B cell (primary cell): ENCODE data around the gene ANO2. TPM values are rescaled to one million over a fixed set of nuclear protein-coding genes. Genes with fewer than 3 reads are reported as not detected.

Experiments
- ATAC-seq: fragments of 200-7000 bp; cut with Tn5 transposase; one replicate; pipeline ENCODE4 v1.10.0; 2021; ENCODE audit warnings: low read depth, mild to moderate bottlenecking, moderate number of reproducible peaks, moderate library complexity
- CTCF ChIA-PET: fragments of 350-600 bp; sonication (Branson Sonifier 250); formaldehyde crosslinking; loops from one replicate; lab custom pipeline; 2021; ENCODE audit warnings: antibody characterized with exemption, inconsistent platforms; lab: Charles Lee
- POLR2A ChIA-PET: fragments of 350-600 bp; sonication (Branson Sonifier 250); formaldehyde crosslinking; loops from one replicate; lab custom pipeline; 2021; ENCODE audit warnings: antibody characterized with exemption; lab: Charles Lee
- DNase-seq: peaks from one replicate; pipeline ENCODE4 v3.0.0; 2013
- H2AFZ ChIP-seq: 2 replicates; pipeline ENCODE4 v1.6.1; 2012; ENCODE audit warnings: mild to moderate bottlenecking, low read depth, low read length; ENCODE audit not compliant: insufficient read depth, poor library complexity, severe bottlenecking
- H3K27ac ChIP-seq, 2 donors: 1 replicate in 1 of 2; 2 replicates in 1 of 2; pipeline ENCODE4 v1.5.1; 2012 to 2013; ENCODE audit warnings: low read length in 2 of 2, mild to moderate bottlenecking in 2 of 2, moderate library complexity in 1 of 2
- H3K27me3 ChIP-seq, 4 experiments: fragments of 200-600 bp in 1 of 4; sonication (generic) in 1 of 4; replicated peaks in 1 of 4; 1 replicate in 2 of 4; 2 replicates in 2 of 4; pipeline versions ENCODE4 v1.6.1 to v1.7.0; 2013 to 2016; ENCODE audit warnings: low read length in 3 of 4, mild to moderate bottlenecking in 2 of 4, mixed read lengths in 1 of 4, moderate library complexity in 1 of 4; ENCODE audit not compliant: insufficient read depth in 4 of 4, control insufficient read depth in 3 of 4; ENCODE audit errors: control extremely low read depth in 1 of 4
- H3K36me3 ChIP-seq, 2 experiments: replicated peaks in 1 of 2; 1 replicate in 1 of 2; 2 replicates in 1 of 2; pipeline versions ENCODE4 v1.6.1 to v1.7.1; 2013; ENCODE audit warnings: low read length in 1 of 2; ENCODE audit not compliant: insufficient read depth in 2 of 2, control insufficient read depth in 1 of 2; ENCODE audit errors: control extremely low read depth in 1 of 2, extremely low read depth in 1 of 2
- H3K4me1 ChIP-seq, 2 donors: fragments of 200-600 bp in 1 of 2; sonication (generic) in 1 of 2; 1 replicate in 1 of 2; 2 replicates in 1 of 2; pipeline versions ENCODE4 v1.5.1 to v1.6.1; 2013 to 2017; ENCODE audit warnings: low read length in 2 of 2; ENCODE audit not compliant: control insufficient read depth in 2 of 2, insufficient read depth in 2 of 2
- H3K4me2 ChIP-seq: replicated peaks from 2 replicates; pipeline ENCODE3; 2012; ENCODE audit warnings: mild to moderate bottlenecking, low read depth, low read length; ENCODE audit not compliant: poor library complexity, severe bottlenecking
- H3K4me3 ChIP-seq, 5 experiments: fragments of 200-600 bp in 1 of 5; sonication (generic) in 1 of 5; 1 replicate in 3 of 5; 2 replicates in 2 of 5; pipeline versions ENCODE4 v1.5.1 to v1.7.0; 2011 to 2016; ENCODE audit warnings: low read length in 4 of 5, mild to moderate bottlenecking in 4 of 5, low read depth in 2 of 5, control low read depth in 1 of 5, moderate library complexity in 1 of 5; ENCODE audit not compliant: insufficient read depth in 1 of 5; ENCODE audit errors: control extremely low read depth in 1 of 5, extremely low read depth in 1 of 5
- H3K79me2 ChIP-seq: fragments of 200-600 bp; sonication (generic); one replicate; pipeline ENCODE4 v1.6.0; 2016; ENCODE audit warnings: low read length; ENCODE audit not compliant: control insufficient read depth, insufficient read depth
- H3K9ac ChIP-seq: fragments of 200-600 bp; sonication (generic); 2 replicates; pipeline ENCODE4 v1.6.1; 2017; ENCODE audit warnings: mild to moderate bottlenecking, low read length, moderate library complexity
- H3K9me3 ChIP-seq, 3 donors: one replicate each; pipeline versions ENCODE4 v1.6.1 to v1.7.1; 2013; ENCODE audit warnings: low read length in 2 of 3; ENCODE audit not compliant: control insufficient read depth in 2 of 3, insufficient read depth in 1 of 3; ENCODE audit errors: control extremely low read depth in 1 of 3
- H4K20me1 ChIP-seq: 2 replicates; pipeline ENCODE4 v1.6.0; 2012; ENCODE audit warnings: mild to moderate bottlenecking, low read length; ENCODE audit not compliant: insufficient read depth, control insufficient read depth, poor library complexity, severe bottlenecking
- H3K27ac Mint-ChIP-seq: one replicate; pipeline ENCODE4 v1.8.0; 2021; ENCODE audit warnings: mixed read lengths
- H3K27me3 Mint-ChIP-seq: one replicate; pipeline ENCODE4 v1.8.0; 2021; ENCODE audit warnings: mixed read lengths
- H3K4me1 Mint-ChIP-seq: one replicate; pipeline ENCODE4 v1.8.0; 2021; ENCODE audit warnings: mixed read lengths
- H3K4me3 Mint-ChIP-seq: one replicate; pipeline ENCODE4 v1.8.0; 2021; ENCODE audit warnings: mixed read lengths
- H3K9me3 Mint-ChIP-seq: one replicate; pipeline ENCODE4 v1.8.0; 2022; ENCODE audit warnings: mixed read lengths; ENCODE audit not compliant: insufficient read depth
- CTCF ChIP-seq: fragments of 200-600 bp; IDR thresholded peaks from one replicate; pipeline ENCODE4 v1.8.0; 2022; ENCODE audit warnings: antibody characterized with exemption, mild to moderate bottlenecking
- EZH2 ChIP-seq: IDR thresholded peaks from 2 replicates; pipeline ENCODE4 v1.6.1; 2012; ENCODE audit warnings: borderline replicate concordance, low read depth, mild to moderate bottlenecking, moderate library complexity, low read length; ENCODE audit not compliant: insufficient read depth, poor library complexity, severe bottlenecking
- WGBS: methylation state at CpG from one replicate; pipeline ENCODE4 v1.1.5; 2013; ENCODE audit warnings: missing lambda C conversion rate; ENCODE audit not compliant: insufficient coverage; 5-methylcytosine and 5-hydroxymethylcytosine counted together
- intact Hi-C: fragments of 100-400 bp; cut with micrococcal nuclease; formaldehyde crosslinking; loops from one replicate; pipeline ENCODE4 v1.10.0; 2022
- polyA plus RNA-seq: library from polyadenylated mRNA; depleted of rRNA; stranded (reverse); fragments of >200 nt; gene quantifications from 2 replicates; pipeline ENCODE4 v1.2.3, GENCODE V29; 2012
- total RNA-seq, 2 donors: library from RNA; stranded (reverse); fragments of 120-200 nt in 1 of 2; gene quantifications; 1 replicate in 1 of 2; 2 replicates in 1 of 2; pipeline versions ENCODE4 v1.2.3 to v1.2.4, GENCODE V29; 2013 to 2022

The ANO2 gene
- total and polyA plus RNA-seq, 2 donors (not counting 1 experiment from before 2014, with no cell fraction given), result not detected

DNA sequence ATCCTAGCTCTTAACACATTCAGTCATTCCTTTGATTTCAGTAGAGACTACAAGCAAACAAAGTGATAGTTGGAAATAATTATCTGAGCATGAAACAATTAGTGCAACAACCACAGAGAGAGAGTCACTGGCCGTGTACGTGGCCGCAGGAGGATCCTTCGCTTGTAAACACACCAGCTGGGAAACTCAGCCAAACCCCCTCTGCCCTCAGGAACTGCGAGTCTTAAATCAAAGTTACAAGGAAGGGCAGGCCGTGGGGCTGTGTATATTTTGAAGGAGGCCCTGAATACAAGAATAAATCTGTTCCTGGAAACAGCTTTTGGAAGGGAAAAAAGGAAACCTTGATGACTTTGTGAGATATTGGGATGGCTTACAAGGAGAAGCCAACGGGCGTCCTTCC, 164.5 kb downstream of the ANO2 start:
- TF ChIP-seq EZH2 (no peak), CTCF (no peak)
- Histone ChIP-seq H3K36me3 (no peaks in the 10 kb centered on the region), H3K27me3 (no peaks in the 10 kb centered on the region), H3K79me2 (no peaks in the 10 kb centered on the region), H3K4me3 (no peak overlapping the region), H3K4me1 (no peaks in the 10 kb centered on the region), H3K27ac (no peak overlapping the region), H3K9me3 (no peaks in the 10 kb centered on the region), H3K4me2 (no peak overlapping the region), H4K20me1 (no peaks in the 10 kb centered on the region), H2AFZ (no peak overlapping the region), H3K9ac (no peak overlapping the region)
- DNase-seq (no peak), ATAC-seq (no peak)
- no peak overlapping the region for H3K27ac Mint-ChIP-seq
- H3K27me3 Mint-ChIP-seq, result peaks cover 16% of the 10 kb centered on the region
- H3K4me1 Mint-ChIP-seq, result no peaks in the 10 kb centered on the region
- H3K4me3 Mint-ChIP-seq, result no peak overlapping the region
- 15% methylated on average over 4 of the region's 8 CpGs for WGBS
- no peaks in the 10 kb centered on the region for H3K9me3 Mint-ChIP-seq
- CTCF ChIA-PET, result no interaction called here
- POLR2A ChIA-PET, result no interaction called here
- intact Hi-C loops, result no loop called here

DNA sequence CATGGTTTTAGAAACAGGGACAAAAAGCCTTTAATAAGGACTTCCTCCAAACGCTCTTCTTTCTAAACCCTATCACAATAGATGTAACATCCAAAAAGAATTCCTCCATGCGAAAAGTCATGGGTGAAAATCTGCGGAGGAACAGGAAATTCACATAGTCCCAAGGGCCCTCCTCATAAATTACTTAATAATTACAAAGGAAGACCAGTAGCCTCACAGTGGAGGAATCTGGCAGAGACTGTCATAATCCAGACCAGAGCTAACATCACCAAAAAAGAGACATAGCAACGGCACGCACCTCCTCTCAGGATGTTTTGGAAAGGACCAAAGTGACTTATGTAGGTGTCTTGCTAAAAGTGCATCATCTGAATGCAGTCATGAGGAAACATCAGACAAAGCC, 165.7 kb downstream of the ANO2 start:
- Mint-ChIP-seq H3K27me3 (peaks cover 18% of the 10 kb centered on the region), H3K4me3 (no peak overlapping the region), H3K4me1 (no peaks in the 10 kb centered on the region), H3K9me3 (no peaks in the 10 kb centered on the region), H3K27ac (no peak overlapping the region)
- no peak for ATAC-seq
- no peak overlapping the region for H3K27ac ChIP-seq
- H4K20me1 ChIP-seq, result no peaks in the 10 kb centered on the region
- H3K4me1 ChIP-seq, result no peaks in the 10 kb centered on the region
- no peaks in the 10 kb centered on the region for H3K36me3 ChIP-seq
- no peak for TF ChIP-seq CTCF
- no peak for TF ChIP-seq EZH2
- 100% methylated on average over 3 of the region's 5 CpGs for WGBS
- H3K27me3 ChIP-seq, result no peaks in the 10 kb centered on the region
- H3K79me2 ChIP-seq, result no peaks in the 10 kb centered on the region
- ChIA-PET CTCF (no interaction called here), POLR2A (no interaction called here)
- no peaks in the 10 kb centered on the region for H3K9me3 ChIP-seq
- H3K4me3 ChIP-seq, result no peak overlapping the region
- intact Hi-C loops, result no loop called here
- no peak for DNase-seq
- no peak overlapping the region for H2AFZ ChIP-seq
- no peak overlapping the region for H3K4me2 ChIP-seq
- H3K9ac ChIP-seq, result no peak overlapping the region
